GM20000 (cell line): Measurements from ENCODE around the gene AKAP6.

Source experiments
- DNase-seq: peaks from one replicate; pipeline ENCODE4 v3.0.0; 2012; ENCODE audit warnings: low spot score
- CTCF ChIP-seq: IDR thresholded peaks from 2 replicates; pipeline ENCODE4 v1.5.1; 2012; ENCODE audit warnings: mild to moderate bottlenecking, control low read depth; ENCODE audit errors: extremely low read depth, missing control alignments

Gene AKAP6

GRCh38 chr14:32306549-32306948 lies 22.5 kb upstream of the AKAP6 start:
- no peak for TF ChIP-seq CTCF
- no peak for DNase-seq

- no peak for TF ChIP-seq CTCF
- no peak for DNase-seq
Observed at GRCh38 chr14:32307881-32308582, 21.1 kb upstream of the AKAP6 start.

DNA sequence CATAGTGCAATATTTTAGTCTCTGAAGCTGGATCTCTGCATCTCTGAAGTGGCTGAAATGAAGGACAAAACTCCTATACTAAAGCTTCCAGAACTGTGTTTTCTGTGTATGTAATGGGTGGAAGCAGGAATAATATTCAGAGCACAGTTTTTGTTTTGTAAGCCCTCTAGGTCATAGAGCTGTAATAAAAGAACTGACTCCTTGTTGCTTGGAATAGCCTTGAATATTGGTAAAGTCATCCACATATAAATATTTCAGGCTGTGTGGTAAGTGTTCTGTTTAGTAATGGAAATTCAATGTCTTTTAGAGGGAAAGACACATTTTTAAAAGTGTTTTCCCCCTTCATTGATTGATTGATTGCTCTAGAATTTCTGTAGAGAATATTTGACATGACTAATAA lies 18.2 kb upstream of the AKAP6 start:
- no peak for DNase-seq
- TF ChIP-seq CTCF, result no peak

GRCh38 chr14:32311294-32312009 lies 17.6 kb upstream of the AKAP6 start:
- no peak for TF ChIP-seq CTCF
- no peak for DNase-seq

DNA sequence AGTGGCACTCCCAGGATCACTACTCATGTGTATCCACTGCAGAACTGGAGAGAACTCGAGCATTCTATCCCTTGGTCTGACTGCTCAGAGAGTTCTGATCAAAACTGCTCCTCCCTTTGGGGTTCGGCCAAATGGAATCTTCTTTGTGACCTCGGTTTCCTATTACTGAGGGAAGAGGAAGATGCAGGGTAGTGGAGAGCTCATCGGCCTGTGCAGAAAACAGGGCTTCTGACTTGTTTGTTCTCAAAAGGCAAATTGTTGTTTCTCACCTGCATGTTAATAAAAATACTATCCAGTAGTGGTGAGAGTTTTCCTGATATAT lies 17.1 kb upstream of the AKAP6 start:
- TF ChIP-seq CTCF, result no peak
- DNase-seq, result no peak

- no peak for TF ChIP-seq CTCF
- no peak for DNase-seq
Observed at GRCh38 chr14:32313844-32314376, 15.2 kb upstream of the AKAP6 start.

GRCh38 chr14:32318087-32318795 lies 10.9 kb upstream of the AKAP6 start:
- no peak for TF ChIP-seq CTCF
- no peak for DNase-seq
